Spleen (tissue), 11 donors: Measurements from ENCODE around the gene MICU1. TPM values are rescaled to one million over a fixed set of nuclear protein-coding genes. Genes with fewer than 3 reads are reported as not detected.

Experiments used
- DNase-seq: peaks from one replicate; pipeline ENCODE4 v3.0.0-alpha.2; 2020
- H3K27ac ChIP-seq, 8 donors: fragments of 200-600 bp; sonication (generic) in 7 of 8; 1 replicate in 4 of 8; 2 replicates in 4 of 8; pipeline versions ENCODE4 v1.5.0 to v1.8.0; 2016 to 2021; ENCODE audit warnings: inconsistent platforms in 4 of 8, mild to moderate bottlenecking in 4 of 8, moderate library complexity in 1 of 8
- H3K27me3 ChIP-seq, 7 donors: fragments of 200-600 bp; sonication (generic) in 6 of 7; replicated peaks in 1 of 7; 1 replicate in 4 of 7; 2 replicates in 3 of 7; pipeline versions ENCODE4 v1.5.0 to v1.8.0; 2016 to 2021; ENCODE audit warnings: inconsistent platforms in 3 of 7, mild to moderate bottlenecking in 1 of 7
- H3K36me3 ChIP-seq, 6 donors: fragments of 200-600 bp; sonication (generic) in 5 of 6; 1 replicate in 4 of 6; 2 replicates in 2 of 6; pipeline versions ENCODE4 v1.5.0 to v1.8.0; 2016 to 2021; ENCODE audit warnings: inconsistent platforms in 2 of 6
- H3K4me1 ChIP-seq, 6 donors: fragments of 200-600 bp; sonication (generic) in 5 of 6; 1 replicate in 3 of 6; 2 replicates in 3 of 6; pipeline versions ENCODE4 v1.5.0 to v1.8.0; 2016 to 2021; ENCODE audit warnings: inconsistent platforms in 3 of 6
- H3K4me3 ChIP-seq, 8 donors: fragments of 200-600 bp; sonication (generic) in 7 of 8; 1 replicate in 4 of 8; 2 replicates in 4 of 8; pipeline versions ENCODE4 v1.5.0 to v1.8.0; 2016 to 2021; ENCODE audit warnings: inconsistent platforms in 4 of 8, mild to moderate bottlenecking in 4 of 8, moderate library complexity in 2 of 8
- H3K9me3 ChIP-seq, 8 donors: fragments of 200-600 bp; sonication (generic) in 7 of 8; 1 replicate in 4 of 8; 2 replicates in 4 of 8; pipeline versions ENCODE4 v1.5.0 to v1.8.0; 2016 to 2021; ENCODE audit warnings: inconsistent platforms in 4 of 8
- POLR2A ChIP-seq, 3 donors: fragments of 450-650 bp; IDR thresholded peaks; one replicate each; pipeline ENCODE4 v1.5.1; 2017; ENCODE audit warnings: antibody characterized with exemption in 3 of 3, mild to moderate bottlenecking in 1 of 3
- POLR2AphosphoS5 ChIP-seq, 3 donors: sonication (generic); formaldehyde crosslinking; IDR thresholded peaks; one replicate each; pipeline ENCODE4 v1.5.1; 2017; ENCODE audit warnings: antibody characterized with exemption in 3 of 3
- WGBS, 5 donors: extraction: QIAGEN DNeasy Blood & Tissue Kit in 3 of 5; methylation state at CpG; one replicate each; pipeline versions ENCODE4 v1.1.5 to v1.1.7; 2013 to 2018; 5-methylcytosine and 5-hydroxymethylcytosine counted together
- intact Hi-C: fragments of 100-400 bp; cut with DNase I; formaldehyde crosslinking; loops from one replicate; pipeline ENCODE4 v1.15.0; 2023; ENCODE audit warnings: low total_unique reads
- polyA plus RNA-seq, 3 donors: library from polyadenylated mRNA; stranded (reverse); fragments of 200-250 nt; gene quantifications; one replicate each; pipeline ENCODE4 v1.2.1, GENCODE V29; 2013
- total RNA-seq, 7 donors: library from RNA; depleted of rRNA in 3 of 7; stranded (reverse); fragments of >200 nt in 3 of 7; fragmentation: NEBNext Ultra II Directional in 4 of 7; extraction: Animal tissue kit (Norgen Biotek cat#: 25700) in 4 of 7; gene quantifications; one replicate each; pipeline versions ENCODE4 v1.1.0 to v1.2.1, GENCODE V29; 2016 to 2021
- TF ChIP-seq, protein P1 (sequence below), 11 experiments: fragments of 200-600 bp in 7 of 11; fragments of 450-650 bp in 4 of 11; sonication (generic) in 4 of 11; IDR thresholded peaks in 8 of 11; conservative IDR thresholded peaks in 3 of 11; 1 replicate in 7 of 11; 2 replicates in 4 of 11; pipeline versions ENCODE4 v1.4.0 to v1.8.0; 2016 to 2021; ENCODE audit warnings: antibody characterized with exemption in 11 of 11, inconsistent platforms in 4 of 11, mild to moderate bottlenecking in 1 of 11
- donor health status: healthy with polysubstance abuse.
- donor health status: DM: no; HTN: no; CAD: no; lungs with moderate emphysema.
- donor health status: DM: no; HTN: no; CAD: no.
- donor health status: Bipolar disorder and iron deficiency.
- donor health status: healthy.
- donor health status: DM: no; HTN: no; CAD: no.
- donor health status: DM: yes; HTN: yes; CAD: no.

MICU1 gene
- total and polyA plus RNA-seq, 10 donors: 16.4 to 58.4 (median 46.5) TPM

DNA sequence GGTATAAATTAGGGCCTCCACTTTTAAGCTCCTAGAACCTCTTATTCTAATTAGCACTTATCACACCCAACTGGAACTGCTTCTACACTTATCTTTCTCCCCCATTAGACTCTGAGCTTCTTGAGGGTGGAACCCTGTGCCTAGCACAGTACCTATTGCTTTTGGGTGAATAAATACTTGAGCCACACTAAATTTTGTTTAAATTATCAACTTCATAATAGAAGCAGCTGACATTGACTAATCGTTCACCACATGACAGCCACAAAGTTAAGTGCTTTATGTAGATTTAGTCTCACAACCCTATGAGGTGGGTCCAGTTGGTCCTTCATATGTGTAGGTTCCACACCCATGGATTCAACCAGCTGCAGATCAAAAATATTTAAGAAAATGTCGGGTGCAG, 235.1 kb downstream of the MICU1 start:
- 91 to 100% (median 93%) methylated on average over 2 of the region's 2 CpGs for WGBS, 5 donors
- Histone ChIP-seq H3K9me3 (no peaks in the 10 kb centered on the region), H3K27ac (no peak overlapping the region), H3K4me1 (peaks cover 0 to 17% (median 2%) of the 10 kb centered on the region in 6 donors), H3K4me3 (no peak overlapping the region), H3K27me3 (no peaks in the 10 kb centered on the region), H3K36me3 (peaks cover 0 to 40% (median 0%) of the 10 kb centered on the region in 6 donors)
- TF ChIP-seq, protein P1, sequence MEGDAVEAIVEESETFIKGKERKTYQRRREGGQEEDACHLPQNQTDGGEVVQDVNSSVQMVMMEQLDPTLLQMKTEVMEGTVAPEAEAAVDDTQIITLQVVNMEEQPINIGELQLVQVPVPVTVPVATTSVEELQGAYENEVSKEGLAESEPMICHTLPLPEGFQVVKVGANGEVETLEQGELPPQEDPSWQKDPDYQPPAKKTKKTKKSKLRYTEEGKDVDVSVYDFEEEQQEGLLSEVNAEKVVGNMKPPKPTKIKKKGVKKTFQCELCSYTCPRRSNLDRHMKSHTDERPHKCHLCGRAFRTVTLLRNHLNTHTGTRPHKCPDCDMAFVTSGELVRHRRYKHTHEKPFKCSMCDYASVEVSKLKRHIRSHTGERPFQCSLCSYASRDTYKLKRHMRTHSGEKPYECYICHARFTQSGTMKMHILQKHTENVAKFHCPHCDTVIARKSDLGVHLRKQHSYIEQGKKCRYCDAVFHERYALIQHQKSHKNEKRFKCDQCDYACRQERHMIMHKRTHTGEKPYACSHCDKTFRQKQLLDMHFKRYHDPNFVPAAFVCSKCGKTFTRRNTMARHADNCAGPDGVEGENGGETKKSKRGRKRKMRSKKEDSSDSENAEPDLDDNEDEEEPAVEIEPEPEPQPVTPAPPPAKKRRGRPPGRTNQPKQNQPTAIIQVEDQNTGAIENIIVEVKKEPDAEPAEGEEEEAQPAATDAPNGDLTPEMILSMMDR (IDR thresholded peaks at IDR 0.05 in 8 of 11, conservative IDR thresholded peaks at IDR 0.05 in 3 of 11): no peak
- TF ChIP-seq POLR2A (IDR thresholded peaks at IDR 0.05): no peak
- TF ChIP-seq POLR2AphosphoS5 (IDR thresholded peaks at IDR 0.05): no peak
- no peak for DNase-seq
- intact Hi-C loops: no loop called here

DNA sequence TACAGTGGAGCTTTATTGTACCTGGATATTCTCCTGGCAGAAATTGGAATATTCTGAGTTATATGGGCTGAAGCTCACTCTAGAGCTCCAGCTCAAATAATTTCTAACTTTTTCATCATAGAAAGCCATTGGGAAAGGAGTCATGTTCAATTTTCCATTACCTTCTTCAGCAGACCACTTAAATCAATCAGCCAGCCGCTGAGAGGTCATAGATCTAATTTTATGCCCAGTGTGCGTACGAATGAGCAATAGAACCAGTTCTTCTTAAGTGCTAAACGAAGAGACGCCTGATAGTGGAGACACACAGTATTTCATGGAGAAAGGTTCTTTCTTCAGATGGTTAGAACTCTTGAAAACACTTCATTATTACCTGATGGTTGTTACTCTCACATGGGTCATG, 236.2 kb downstream of the MICU1 start:
- 96 to 98% (median 97%) methylated on average over 5 of the region's 5 CpGs for WGBS, 5 donors
- intact Hi-C loops: no loop called here
- Histone ChIP-seq H3K4me1 (peaks cover 0 to 27% (median 5%) of the 10 kb centered on the region in 6 donors), H3K9me3 (no peaks in the 10 kb centered on the region), H3K27ac (no peak overlapping the region), H3K4me3 (no peak overlapping the region), H3K27me3 (no peaks in the 10 kb centered on the region), H3K36me3 (peaks cover 0 to 31% (median 0%) of the 10 kb centered on the region in 6 donors)
- DNase-seq: no peak
- TF ChIP-seq POLR2A (IDR thresholded peaks at IDR 0.05): no peak
- no peak for TF ChIP-seq POLR2AphosphoS5 (IDR thresholded peaks at IDR 0.05)

DNA sequence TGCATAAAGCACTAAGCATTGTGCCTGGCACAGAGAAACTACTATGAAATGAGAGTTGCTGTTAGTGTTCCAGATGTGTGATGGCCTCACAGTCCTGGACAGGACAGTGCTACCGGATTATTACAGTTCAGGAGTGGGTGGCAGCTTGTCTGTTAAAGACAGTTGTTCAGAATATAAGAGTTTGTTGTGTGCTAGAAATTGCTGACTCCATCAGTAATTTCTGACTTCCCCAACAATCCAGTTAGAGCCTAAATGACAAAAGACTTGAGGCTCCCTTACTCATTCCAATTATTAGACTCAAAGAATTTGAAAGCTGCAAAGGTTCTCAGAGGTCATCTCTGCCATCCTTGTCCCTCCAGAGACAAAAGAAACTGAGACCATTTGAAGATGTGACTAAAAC, 236.9 kb downstream of the MICU1 start:
- 90 to 97% (median 92%) methylated on average over 1 of the region's 1 CpG for WGBS, 5 donors
- TF ChIP-seq POLR2AphosphoS5 (IDR thresholded peaks at IDR 0.05): no peak
- no peak for TF ChIP-seq POLR2A (IDR thresholded peaks at IDR 0.05)
- TF ChIP-seq, protein P1 (IDR thresholded peaks at IDR 0.05 in 8 of 11, conservative IDR thresholded peaks at IDR 0.05 in 3 of 11): no peak

DNA sequence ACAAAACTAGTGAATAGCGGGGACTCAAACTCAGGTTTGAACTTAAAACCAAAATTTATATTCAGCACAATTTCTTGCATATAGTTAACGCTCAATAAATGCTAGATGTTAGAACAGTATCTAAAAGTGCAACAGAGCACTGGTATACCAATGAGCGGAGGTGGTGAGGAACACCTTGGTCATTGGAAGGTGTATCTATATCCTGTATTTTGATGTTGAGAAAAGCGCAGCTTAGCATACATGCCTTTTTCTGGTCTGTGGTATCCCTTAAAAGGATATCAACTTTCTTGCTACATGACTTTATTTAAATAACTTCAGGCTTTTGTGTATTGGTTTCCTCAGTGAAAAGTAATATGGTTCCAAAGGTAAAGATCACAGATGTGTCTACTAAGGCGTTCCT, 237.8 kb downstream of the MICU1 start:
- Histone ChIP-seq H3K27me3 (no peaks in the 10 kb centered on the region), H3K27ac (no peak overlapping the region), H3K4me3 (no peak overlapping the region), H3K4me1 (peaks cover 0 to 30% (median 5%) of the 10 kb centered on the region in 6 donors), H3K36me3 (peaks cover 0 to 24% (median 0%) of the 10 kb centered on the region in 6 donors), H3K9me3 (no peaks in the 10 kb centered on the region)
- no peak for TF ChIP-seq POLR2AphosphoS5 (IDR thresholded peaks at IDR 0.05)
- no peak for TF ChIP-seq POLR2A (IDR thresholded peaks at IDR 0.05)
- TF ChIP-seq, protein P1 (IDR thresholded peaks at IDR 0.05 in 8 of 11, conservative IDR thresholded peaks at IDR 0.05 in 3 of 11): no peak
- intact Hi-C loops: no loop called here
- DNase-seq: no peak
- 93 to 97% (median 96%) methylated on average over 5 of the region's 5 CpGs for WGBS, 5 donors

More for the DNA sequence above, 236.9 kb downstream of the MICU1 start:
- Histone ChIP-seq H3K27me3 (no peaks in the 10 kb centered on the region), H3K27ac (no peak overlapping the region), H3K4me1 (peaks cover 0 to 30% (median 5%) of the 10 kb centered on the region in 6 donors), H3K4me3 (no peak overlapping the region), H3K36me3 (peaks cover 0 to 31% (median 0%) of the 10 kb centered on the region in 6 donors), H3K9me3 (no peaks in the 10 kb centered on the region)
- DNase-seq: no peak
- intact Hi-C loops: no loop called here
